GM21367 (cell line): ENCODE measurements around the gene MEGF11.

ENCODE experiments used
- ATAC-seq: cut with Tn5 transposase; IDR thresholded peaks from one replicate; pipeline ENCODE4 v1.9.1; 2021; ENCODE audit not compliant: unreplicated experiment

Gene MEGF11

GRCh38 chr15:66172324-66172980 is 81.1 kb downstream of the MEGF11 start:
- no peak for ATAC-seq

- ATAC-seq: no peak
Measured at GRCh38 chr15:66171841-66172240, 81.7 kb downstream of the MEGF11 start.

GRCh38 chr15:66170716-66171115 is 82.8 kb downstream of the MEGF11 start:
- ATAC-seq: no peak

- no peak for ATAC-seq
Measured at GRCh38 chr15:66170042-66170441, 83.5 kb downstream of the MEGF11 start.

- ATAC-seq: no peak
Measured at GRCh38 chr15:66169625-66170024, 83.9 kb downstream of the MEGF11 start.

GRCh38 chr15:66169023-66169422 is 84.5 kb downstream of the MEGF11 start:
- no peak for ATAC-seq

- no peak for ATAC-seq
Measured at GRCh38 chr15:66167854-66168253, 85.7 kb downstream of the MEGF11 start.

GRCh38 chr15:66165856-66166255 is 87.7 kb downstream of the MEGF11 start:
- no peak for ATAC-seq

- no peak for ATAC-seq
Measured at GRCh38 chr15:66164788-66165187, 88.8 kb downstream of the MEGF11 start.

- no peak for ATAC-seq
Measured at GRCh38 chr15:66163553-66163952, 90.0 kb downstream of the MEGF11 start.

GRCh38 chr15:66162286-66162685 is 91.3 kb downstream of the MEGF11 start:
- ATAC-seq: no peak

- no peak for ATAC-seq
Measured at GRCh38 chr15:66161575-66162118, 91.9 kb downstream of the MEGF11 start.

- ATAC-seq: no peak
Measured at GRCh38 chr15:66161108-66161507, 92.4 kb downstream of the MEGF11 start.

GRCh38 chr15:66157507-66157906 is 96.0 kb downstream of the MEGF11 start:
- no peak for ATAC-seq

GRCh38 chr15:66156310-66156975 is 97.1 kb downstream of the MEGF11 start:
- ATAC-seq: no peak

GRCh38 chr15:66155065-66155464 is 98.5 kb downstream of the MEGF11 start:
- ATAC-seq: no peak

GRCh38 chr15:66154581-66154980 is 99.0 kb downstream of the MEGF11 start:
- ATAC-seq: no peak

- ATAC-seq: peak; percentile 62
Measured at GRCh38 chr15:66153549-66154415, 99.8 kb downstream of the MEGF11 start.

GRCh38 chr15:66152650-66153049 is 100.9 kb downstream of the MEGF11 start:
- ATAC-seq: no peak

- no peak for ATAC-seq
Measured at GRCh38 chr15:66151809-66152208, 101.7 kb downstream of the MEGF11 start.

- no peak for ATAC-seq
Measured at GRCh38 chr15:66149871-66150270, 103.7 kb downstream of the MEGF11 start.

- ATAC-seq: no peak
Measured at GRCh38 chr15:66148187-66148586, 105.4 kb downstream of the MEGF11 start.
